Measurements from ENCODE around the gene NRN1L. TPM values are rescaled to one million over a fixed set of nuclear protein-coding genes. Genes with fewer than 3 reads are reported as not detected.
"Not testable (repeated sequence)": the region's sequence is repeated elsewhere in the genome, so short reads cannot be mapped to it uniquely, and the experiment has no call there.

The NRN1L gene
- total RNA-seq: not detected in 2 replicates

DNA sequence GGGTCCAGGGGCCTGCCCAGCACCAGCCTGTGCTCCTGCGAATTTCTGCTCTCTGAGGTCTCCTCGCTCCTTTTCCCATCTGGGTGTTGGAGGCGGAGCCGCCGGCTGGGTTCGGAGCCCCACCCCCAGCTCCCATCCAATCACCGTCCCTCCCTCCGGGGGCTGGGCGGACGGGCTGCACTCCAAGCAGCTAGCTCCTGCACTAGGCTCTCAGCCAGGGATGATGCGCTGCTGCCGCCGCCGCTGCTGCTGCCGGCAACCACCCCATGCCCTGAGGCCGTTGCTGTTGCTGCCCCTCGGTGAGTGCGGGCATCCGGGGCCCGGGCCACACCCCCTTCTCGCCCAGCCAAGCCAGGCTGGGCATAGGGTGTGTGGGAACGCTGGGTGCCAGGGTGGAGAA is at the start of gene NRN1L:
NRN1L (plus strand) TSS at position 202 of the 400 bp plus-strand sequence; CDS start at position 221, 19 bp downstream.
- DNase-seq (ENCODE audit: low read depth): peak; percentile 40

DNA sequence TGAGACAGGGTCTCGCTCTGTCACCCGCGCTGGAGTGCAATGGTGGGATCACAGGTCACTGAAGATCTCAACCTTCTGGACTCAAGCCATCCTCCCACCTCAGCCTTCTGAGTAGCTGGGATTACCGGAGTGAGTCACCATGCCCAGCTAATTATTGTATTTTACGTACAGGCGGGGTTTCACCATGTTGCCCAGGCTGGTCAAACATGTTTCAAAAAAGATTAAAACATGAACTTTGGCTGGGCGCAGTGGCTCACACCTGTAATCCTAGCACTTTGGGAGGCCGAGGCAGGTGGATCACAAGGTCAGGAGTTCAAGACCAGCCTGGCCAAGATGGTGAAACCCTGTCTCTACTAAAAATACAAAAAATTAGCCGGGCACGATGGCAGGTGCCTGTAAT is 47.5 kb upstream of the NRN1L start:
- not testable (repeated sequence) for DNase-seq (ENCODE audit: low read depth)

DNA sequence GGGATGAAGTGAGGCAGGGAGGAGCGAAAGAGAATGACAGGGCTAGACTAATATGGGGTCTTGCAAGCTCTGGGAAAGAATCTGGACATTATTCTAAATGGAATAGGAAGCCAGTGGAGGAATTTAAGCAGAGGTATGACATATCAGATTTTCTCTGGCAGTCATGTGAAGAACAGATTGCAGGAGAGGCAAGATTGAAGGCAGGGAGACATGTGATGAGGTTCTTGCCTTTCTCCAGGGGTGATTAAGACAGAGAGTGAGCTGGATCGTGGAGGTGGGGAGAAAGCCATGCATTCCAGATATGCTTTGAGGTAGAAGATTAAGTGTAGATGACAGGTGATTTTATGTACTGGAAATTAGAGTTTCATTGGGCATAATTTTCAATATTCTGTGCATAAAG is 46.9 kb upstream of the NRN1L start:
- DNase-seq (ENCODE audit: low read depth): no peak

DNA sequence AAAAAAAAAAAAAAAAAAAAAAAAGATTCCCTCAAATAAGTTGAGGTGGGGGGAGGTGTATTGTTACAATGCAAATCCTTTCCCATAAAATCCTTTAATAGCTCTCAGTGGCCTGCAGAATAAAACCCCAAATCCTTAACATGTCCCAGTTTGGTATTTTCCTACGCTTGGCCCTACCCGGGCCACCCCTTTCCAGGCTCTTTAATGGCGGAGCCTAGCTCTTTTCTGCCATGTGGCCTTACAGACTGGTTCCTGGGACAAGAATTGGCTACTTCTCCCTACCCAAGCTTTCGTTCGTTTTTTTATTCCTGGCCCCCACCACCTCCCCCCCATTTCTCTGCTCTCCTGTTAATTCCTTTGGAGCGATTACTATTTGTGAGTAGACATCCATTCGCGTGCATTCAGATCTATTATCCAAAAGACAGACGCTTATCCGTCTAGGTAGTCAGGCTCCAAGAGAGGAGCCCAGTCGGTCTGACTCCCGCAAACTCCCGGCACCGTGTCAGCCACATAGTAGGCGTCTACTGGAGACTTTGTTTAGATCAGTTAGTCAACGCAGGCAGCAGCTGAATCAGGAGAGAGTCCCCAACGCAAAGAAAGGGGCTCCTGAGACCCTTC is 43.4 kb upstream of the NRN1L start:
- DNase-seq (ENCODE audit: low read depth): no peak

DNA sequence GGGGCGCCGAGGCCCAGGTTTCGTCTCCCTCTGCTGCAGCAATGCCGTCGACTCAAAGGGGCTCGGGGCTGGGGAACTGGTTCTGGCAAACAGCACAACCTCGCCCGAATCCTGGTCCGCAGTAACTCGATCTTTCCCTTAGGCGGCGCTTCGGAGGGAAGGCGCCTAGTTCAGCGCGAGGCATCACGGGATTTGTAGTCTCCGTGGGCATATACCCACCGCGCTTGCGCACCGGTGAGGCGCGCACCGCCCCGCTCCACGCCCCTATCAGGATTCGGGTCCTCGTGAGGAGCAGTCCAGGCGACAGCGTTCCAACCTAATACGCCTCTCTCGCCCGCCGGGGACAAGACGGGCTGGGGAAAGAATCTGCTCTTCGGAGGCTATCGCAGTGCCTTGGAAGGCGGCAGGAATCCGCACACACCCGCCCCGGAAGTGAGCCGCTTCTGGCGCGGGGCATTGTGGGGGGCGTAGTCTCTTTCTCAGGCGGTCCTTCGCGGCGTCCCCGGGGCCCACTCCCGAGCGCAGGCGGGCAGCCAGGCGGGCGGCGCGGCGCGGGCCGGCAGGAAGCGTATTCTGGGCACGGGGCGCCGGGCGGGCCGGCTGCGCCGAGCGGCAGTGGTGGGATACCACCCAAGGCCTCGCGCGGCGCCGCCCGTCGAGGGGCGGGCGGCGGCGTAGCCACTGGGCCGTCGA is 42.7 kb upstream of the NRN1L start, which contains the start of gene THAP11:
THAP11 (plus strand) TSS at position 505 of the 693 bp plus-strand sequence. CDS start 235 bp downstream, outside the sequence.
- DNase-seq (ENCODE audit: low read depth): peak; percentile 82

DNA sequence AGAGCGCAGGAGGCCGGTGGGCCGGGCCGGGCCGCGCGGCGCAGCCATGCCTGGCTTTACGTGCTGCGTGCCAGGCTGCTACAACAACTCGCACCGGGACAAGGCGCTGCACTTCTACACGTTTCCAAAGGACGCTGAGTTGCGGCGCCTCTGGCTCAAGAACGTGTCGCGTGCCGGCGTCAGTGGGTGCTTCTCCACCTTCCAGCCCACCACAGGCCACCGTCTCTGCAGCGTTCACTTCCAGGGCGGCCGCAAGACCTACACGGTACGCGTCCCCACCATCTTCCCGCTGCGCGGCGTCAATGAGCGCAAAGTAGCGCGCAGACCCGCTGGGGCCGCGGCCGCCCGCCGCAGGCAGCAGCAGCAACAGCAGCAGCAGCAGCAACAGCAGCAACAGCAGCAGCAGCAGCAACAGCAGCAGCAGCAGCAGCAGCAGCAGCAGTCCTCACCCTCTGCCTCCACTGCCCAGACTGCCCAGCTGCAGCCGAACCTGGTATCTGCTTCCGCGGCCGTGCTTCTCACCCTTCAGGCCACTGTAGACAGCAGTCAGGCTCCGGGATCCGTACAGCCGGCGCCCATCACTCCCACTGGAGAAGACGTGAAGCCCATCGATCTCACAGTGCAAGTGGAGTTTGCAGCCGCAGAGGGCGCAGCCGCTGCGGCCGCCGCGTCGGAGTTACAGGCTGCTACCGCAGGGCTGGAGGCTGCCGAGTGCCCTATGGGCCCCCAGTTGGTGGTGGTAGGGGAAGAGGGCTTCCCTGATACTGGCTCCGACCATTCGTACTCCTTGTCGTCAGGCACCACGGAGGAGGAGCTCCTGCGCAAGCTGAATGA is 42.0 kb upstream of the NRN1L start:
- DNase-seq (ENCODE audit: low read depth): no peak

DNA sequence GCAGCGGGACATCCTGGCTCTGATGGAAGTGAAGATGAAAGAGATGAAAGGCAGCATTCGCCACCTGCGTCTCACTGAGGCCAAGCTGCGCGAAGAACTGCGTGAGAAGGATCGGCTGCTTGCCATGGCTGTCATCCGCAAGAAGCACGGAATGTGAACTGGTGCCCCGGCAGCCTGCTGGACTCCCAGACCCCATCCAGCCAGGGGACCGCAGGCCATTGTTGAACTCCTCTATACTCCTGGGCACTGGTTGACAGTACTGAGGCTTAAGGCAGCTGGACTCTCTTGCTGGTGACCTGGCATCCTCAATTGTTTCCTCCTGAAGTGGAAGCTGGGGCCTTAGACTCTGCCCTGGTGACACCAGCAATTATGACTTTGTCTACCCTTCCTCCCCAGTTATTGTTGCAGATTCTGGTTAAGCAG is 41.3 kb upstream of the NRN1L start:
- DNase-seq (ENCODE audit: low read depth): no peak

DNA sequence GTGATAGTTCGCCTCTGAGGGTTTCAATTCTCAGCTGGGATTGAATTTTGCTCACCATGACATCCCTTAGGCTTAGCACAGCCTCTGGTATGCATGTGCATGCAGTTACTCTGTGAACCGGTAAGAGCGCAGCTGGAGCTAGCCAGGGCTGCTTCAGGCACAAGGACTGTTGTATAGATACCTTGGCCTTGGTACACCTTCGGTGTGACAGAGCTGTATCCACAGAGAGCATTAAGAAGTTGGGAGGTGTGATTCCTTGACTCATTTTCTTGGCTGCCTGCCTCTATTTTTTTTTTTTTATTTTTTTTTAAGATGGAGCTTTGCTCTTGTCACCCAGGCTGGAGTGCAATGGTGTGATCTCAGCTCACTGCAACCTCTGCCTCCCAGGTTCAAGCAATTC is 40.2 kb upstream of the NRN1L start:
- DNase-seq (ENCODE audit: low read depth): peak; percentile 46

DNA sequence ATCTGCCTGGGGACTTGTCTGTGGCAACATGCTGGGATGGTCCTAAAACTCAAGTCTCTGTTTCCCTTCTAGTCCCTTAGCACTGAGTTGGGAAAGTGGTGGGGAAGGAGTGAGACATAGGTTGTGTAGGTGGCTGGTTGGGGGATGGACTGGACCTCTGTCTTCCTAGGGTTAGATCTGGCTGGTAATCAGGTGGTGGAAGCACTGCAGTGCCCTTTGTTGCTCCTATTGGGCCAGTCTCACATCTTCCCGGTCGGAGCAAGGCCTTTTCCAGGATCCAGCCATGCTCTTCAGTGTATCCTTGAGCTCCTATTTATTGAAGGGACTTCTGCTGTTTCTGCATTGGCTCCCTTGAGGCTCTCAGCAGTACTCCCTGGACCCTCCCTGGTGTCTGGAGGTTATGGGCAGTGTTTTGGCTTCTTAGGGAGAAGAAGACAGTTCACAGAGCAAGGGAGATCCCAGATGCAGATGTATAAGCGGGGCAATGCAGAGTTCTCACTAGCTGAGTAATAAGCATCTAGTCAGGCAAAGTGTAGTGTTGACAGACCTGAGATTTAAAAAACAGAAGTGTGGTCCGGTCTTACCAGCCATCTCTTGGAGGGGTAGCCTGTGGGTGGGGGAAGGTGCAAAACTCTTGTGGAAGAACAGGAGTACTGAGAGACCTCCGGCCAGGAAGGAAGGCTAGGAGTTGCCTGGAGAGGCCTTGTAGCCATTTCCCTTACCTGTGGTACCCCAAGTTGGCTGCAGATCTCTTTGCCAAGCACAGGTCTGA is 39.2 kb upstream of the NRN1L start:
- no peak for DNase-seq (ENCODE audit: low read depth)

DNA sequence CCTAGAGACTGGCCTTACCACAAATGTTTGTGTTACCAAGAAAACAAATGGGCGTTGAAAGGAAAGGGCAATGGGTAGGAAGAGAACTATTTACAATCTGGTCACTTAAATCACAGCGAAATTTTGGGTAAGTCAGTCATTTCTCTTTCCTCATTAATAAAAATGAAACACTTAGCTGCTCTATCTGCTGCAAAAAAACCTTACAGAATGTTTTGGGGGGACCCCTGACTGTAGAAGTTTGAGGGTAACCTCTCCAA is 38.7 kb upstream of the NRN1L start:
- DNase-seq (ENCODE audit: low read depth): no peak

DNA sequence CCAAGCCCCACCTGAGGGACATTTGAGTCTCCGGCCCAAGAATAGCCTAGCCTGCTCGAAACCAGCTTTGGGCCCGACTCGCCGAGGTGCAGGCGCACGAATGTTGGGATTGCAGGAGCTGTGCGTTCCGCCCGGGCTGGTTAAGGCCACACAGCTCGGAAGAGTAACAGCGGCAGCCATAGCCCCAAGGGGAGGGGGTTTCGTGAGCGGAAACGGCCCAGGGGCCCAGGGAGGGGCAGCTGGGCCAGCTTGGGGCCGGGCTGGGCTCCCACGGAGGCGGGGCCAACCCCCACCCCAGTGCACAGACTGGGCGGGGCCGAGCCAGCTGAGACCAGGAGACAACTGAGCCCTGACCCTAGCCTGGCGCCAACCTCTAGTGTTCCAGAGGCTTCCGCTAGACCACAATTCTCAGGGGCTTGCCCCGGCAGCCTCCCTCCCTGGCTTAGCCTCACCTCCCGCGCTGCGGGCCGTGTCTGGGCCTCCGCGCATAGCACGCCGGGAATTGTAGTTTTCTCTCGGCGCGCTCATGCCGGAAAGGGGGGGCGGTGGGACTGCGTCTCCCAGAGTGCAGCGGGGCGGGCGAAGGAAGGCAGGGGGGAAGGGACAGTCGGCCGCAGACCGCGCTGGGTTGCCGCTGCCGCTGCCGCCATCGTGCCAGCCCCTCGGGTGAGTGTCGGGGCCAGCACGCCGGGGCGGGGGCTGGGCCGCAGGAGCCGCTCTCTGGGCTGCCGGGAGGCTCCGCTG is 38.2 kb upstream of the NRN1L start, which contains the start of gene NUTF2:
NUTF2 (plus strand) TSS at position 614 of the 744 bp plus-strand sequence. CDS start 18,198 bp downstream, outside the sequence.
- peak; percentile 72 for DNase-seq (ENCODE audit: low read depth)

DNA sequence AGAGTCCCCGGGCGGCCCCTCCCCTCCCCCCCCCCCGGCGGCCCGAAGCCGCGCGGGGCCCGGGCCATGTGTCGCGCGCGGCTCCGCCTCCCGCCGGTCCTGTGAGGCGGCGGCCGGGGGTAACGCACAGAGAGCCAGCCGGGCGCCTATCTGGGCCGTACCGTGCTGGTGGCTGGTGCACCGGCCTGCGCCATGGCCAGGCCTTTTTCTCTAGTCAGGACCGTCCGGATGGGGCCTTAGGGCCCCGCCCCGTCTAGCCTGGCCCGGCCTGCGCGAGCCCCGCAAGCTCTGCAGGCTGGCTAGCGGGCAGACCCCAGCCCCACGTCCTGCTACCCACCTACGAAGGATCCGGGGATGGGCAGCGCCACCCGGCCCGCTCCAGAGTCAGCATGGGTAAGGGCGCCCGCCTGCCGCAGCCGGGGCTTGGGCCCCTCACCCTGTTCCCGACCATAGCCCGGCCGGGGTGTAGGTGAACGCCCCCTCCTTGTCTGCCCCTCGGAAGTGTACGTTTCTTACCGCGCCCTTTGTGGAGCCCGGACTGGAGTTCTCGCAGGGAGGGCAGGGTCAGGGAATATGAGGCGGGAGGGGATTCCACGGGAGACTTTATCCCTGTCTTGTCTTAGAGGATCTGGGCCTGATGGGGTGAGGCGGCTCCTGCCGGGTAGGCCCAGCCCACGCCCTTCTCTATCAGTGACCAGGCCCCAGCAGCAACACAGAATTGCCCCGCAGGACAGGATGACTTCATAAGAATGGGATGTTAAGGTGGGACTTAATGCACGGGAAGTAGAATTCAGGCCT is 37.4 kb upstream of the NRN1L start, which contains the start of gene CENPT:
CENPT (minus strand) TSS at position 630 of the 798 bp plus-strand sequence. CDS start 13,834 bp downstream, outside the sequence.
- DNase-seq (ENCODE audit: low read depth): peak; percentile 75

DNA sequence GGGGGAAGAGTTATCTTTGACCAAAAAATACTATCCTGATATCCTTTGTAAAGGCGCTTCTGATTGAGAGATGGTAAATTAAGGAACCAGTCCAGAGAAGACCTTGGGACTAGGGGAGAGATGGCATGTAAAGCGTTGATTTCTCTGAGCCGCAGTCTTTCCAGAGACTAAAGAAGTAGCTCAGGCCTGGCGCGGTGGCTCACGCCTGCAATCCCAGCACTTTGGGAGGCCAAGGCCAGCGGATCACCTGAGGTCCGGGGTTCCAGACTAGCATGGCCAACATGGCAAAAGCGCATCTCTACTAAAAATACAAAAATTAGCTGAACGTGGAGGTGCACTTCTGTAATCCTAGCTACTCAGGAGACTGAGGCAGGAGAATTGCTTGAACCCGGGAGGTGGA is 36.6 kb upstream of the NRN1L start:
- DNase-seq (ENCODE audit: low read depth): no peak

DNA sequence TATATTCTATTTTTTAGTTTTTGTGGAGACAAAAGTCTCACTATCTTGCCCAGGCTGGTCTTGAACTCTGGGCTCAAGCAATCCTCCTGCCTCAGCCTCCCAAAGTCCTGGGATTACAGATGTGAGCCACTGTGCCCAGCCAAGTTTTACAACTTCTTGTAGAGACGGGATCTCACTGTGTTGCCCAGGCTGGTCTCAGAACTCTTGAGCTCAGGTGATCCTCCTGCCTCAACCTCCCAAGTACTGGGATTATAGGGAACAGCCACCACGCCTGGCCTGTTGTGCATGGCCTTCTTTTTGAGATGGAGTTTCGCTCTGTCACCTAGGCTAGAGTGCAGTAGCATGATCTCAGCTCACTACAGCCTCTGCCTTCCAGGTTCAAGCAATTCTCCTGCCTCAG is 31.0 kb upstream of the NRN1L start:
- DNase-seq (ENCODE audit: low read depth): no peak

DNA sequence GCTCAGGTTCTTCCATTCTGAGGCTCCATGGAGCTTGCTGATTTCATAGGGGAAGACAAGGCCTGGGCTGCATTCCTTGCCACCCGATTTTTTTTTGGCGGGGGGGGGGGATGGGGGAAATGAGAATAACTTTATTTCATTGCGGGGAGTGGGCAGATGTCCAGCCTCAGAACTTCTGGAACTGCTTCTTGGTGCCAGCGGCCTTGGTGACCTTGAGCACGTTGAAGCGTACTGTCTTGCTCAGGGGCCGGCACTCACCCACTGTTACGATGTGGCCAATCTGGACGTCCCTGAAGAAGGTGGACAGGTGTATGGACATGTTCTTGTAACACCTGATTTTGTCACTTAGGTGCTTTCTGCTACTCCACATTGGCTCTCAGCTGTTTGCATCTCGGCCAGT is 28.9 kb upstream of the NRN1L start:
- no peak for DNase-seq (ENCODE audit: low read depth)

DNA sequence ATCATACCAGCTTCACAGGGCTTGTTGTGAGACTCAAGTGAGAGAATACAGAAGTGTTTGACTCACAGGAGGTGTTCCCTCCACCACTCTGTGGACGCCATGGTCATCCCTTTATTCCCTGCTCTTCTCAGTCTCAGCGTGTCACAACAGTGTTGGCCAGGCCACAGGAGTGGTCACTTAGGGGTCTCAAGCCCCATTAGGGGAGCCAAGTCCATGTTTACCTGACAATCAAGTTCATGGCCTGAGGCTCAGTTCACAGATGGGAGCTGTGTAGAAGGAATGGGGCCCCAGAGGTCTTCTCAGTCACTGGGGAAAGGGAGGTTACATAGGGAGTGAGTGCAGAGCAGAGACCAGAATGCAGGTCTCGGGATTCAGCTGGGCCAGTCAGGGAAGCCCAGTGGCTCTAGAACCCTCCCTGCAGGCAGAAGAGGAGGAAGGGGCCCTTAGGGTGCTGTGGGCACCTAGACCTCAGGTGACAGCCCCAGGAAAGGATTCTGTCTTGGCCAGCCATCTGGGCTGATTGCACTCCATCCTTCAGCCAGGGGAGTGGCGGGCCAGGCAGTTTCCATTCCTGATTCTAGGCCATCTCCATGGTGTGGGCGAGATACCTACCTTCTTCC is 27.6 kb upstream of the NRN1L start:
- no peak for DNase-seq (ENCODE audit: low read depth)

DNA sequence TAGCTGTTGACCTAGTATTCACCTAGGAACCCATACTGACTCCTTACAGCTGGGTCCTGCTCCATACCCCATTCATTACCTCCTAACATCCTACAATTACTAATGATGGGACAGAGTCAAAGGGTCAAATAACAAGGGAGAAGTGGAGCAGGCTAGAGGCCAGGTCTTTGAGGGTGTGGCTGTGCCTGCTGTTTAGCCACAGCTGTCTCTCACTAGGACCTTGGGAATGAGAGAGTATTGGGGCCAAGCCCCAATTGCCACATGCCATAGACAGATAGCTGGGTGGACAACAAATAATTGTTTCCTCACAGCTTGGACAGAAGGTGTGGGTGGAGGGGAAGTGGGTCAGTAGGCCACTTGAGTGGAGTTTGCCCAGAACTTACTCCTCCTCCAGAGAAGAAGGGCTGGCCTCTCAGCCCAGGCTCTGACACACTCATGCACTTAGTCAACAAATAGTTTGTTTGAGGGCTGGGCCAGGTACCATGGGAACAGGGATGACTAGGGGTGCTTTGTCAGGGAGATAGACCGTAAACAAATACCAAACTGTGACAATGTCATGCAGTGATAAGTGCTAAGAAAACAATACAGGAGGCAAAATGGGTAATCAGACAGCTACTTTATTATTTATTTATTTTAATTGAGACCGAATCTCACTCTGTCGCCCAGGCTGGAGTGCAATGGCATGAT is 27.0 kb upstream of the NRN1L start:
- DNase-seq (ENCODE audit: low read depth): peak; percentile 99

DNA sequence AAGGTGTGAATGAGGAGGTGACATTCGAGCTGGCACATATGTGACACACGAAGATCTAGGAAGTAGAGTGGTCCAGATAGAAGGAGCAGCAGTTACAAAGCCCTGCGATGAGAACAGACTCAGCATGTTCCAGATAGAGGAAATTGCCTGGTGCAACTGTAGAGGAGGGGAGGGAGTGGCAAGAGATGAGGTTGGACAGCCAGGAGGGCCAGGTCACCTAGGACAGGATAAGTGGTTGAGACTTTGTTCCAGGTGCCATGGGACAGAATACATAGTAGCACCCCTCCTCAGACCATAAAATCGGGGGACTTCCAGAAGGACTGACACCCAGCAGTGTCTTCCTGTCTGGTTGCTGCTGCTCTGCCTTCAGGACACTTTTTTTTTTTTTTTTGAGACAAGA is 26.2 kb upstream of the NRN1L start:
- no peak for DNase-seq (ENCODE audit: low read depth)
